Gastroesophageal sphincter (tissue), 3 donors: ENCODE data around the gene FCAR.

Experiments used
- POLR2AphosphoS5 ChIP-seq: sonication (generic); formaldehyde crosslinking; IDR thresholded peaks from one replicate; pipeline ENCODE4 v1.6.1; 2017; ENCODE audit warnings: antibody characterized with exemption
- TF ChIP-seq, protein P1 (sequence below), 4 experiments: fragments of 200-600 bp in 2 of 4; fragments of 450-650 bp in 2 of 4; sonication (generic) in 1 of 4; IDR thresholded peaks; one replicate each; pipeline ENCODE4 v1.5.1; 2017 to 2019; ENCODE audit warnings: antibody characterized with exemption in 4 of 4, mild to moderate bottlenecking in 2 of 4, moderate library complexity in 2 of 4

DNA sequence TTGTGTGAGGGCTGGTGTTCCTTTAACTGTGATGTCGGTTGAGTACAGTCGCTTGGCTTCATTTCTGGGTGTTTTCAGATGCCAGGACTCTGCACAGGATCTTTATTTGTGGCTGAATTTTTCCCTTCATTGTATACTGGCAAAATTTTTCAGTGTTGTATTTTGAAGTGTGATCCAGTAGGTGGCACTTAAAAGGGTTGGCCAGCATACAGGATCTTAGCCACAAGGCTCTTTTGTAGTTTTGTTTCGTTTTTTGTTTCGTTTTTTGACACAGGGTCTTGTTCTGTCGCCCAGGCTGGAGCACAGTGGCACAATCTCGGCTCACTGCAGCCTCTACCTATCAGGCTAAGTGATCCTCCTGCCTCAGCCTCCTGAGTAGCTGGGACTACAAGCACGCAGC, 8.7 kb downstream of the FCAR start:
- TF ChIP-seq, protein P1, sequence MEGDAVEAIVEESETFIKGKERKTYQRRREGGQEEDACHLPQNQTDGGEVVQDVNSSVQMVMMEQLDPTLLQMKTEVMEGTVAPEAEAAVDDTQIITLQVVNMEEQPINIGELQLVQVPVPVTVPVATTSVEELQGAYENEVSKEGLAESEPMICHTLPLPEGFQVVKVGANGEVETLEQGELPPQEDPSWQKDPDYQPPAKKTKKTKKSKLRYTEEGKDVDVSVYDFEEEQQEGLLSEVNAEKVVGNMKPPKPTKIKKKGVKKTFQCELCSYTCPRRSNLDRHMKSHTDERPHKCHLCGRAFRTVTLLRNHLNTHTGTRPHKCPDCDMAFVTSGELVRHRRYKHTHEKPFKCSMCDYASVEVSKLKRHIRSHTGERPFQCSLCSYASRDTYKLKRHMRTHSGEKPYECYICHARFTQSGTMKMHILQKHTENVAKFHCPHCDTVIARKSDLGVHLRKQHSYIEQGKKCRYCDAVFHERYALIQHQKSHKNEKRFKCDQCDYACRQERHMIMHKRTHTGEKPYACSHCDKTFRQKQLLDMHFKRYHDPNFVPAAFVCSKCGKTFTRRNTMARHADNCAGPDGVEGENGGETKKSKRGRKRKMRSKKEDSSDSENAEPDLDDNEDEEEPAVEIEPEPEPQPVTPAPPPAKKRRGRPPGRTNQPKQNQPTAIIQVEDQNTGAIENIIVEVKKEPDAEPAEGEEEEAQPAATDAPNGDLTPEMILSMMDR (IDR thresholded peaks at IDR 0.05) = no peak
- no peak for TF ChIP-seq POLR2AphosphoS5
